Neural progenitor cell (in vitro differentiated cells): ENCODE measurements around the gene NUAK2.
"Not testable (repeated sequence)": the region's sequence is repeated elsewhere in the genome, so short reads cannot be mapped to it uniquely, and the experiment has no call there.

Experiments used
- EZH2 ChIP-seq: fragments of 200-600 bp; sonication (generic); IDR thresholded peaks from 2 replicates; pipeline ENCODE4 v1.6.1; 2017; ENCODE audit warnings: antibody characterized with exemption, mild to moderate bottlenecking, moderate library complexity
- EZH2phosphoT487 ChIP-seq: fragments of 200-600 bp; sonication (generic); IDR thresholded peaks from 2 replicates; pipeline ENCODE4 v1.6.1; 2017; ENCODE audit warnings: antibody characterized with exemption
- TF ChIP-seq, protein P1 (sequence below): fragments of 200-600 bp; sonication (generic); IDR thresholded peaks from 2 replicates; pipeline ENCODE4 v1.5.1; 2017; ENCODE audit warnings: antibody characterized with exemption, mild to moderate bottlenecking

DNA sequence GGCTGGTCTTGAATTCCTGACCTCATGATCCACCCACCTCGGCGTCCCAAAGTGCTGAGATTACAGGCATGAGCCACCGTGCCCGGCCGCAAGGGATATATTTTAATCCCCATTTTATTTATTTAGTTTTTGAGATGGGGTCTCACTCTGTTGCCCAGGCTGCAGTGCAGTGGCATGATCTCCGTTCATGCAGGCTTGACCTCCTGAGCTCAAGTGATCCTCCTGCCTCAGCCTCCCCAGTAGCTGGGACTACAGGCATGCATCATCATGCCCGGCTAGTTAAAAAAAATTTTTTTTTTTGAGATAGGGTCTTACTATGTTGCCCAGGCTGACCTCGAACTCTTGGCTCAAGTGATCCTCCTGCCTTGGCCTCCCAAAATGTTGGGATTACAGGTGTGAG lies 43.5 kb upstream of the NUAK2 start:
- TF ChIP-seq, protein P1, sequence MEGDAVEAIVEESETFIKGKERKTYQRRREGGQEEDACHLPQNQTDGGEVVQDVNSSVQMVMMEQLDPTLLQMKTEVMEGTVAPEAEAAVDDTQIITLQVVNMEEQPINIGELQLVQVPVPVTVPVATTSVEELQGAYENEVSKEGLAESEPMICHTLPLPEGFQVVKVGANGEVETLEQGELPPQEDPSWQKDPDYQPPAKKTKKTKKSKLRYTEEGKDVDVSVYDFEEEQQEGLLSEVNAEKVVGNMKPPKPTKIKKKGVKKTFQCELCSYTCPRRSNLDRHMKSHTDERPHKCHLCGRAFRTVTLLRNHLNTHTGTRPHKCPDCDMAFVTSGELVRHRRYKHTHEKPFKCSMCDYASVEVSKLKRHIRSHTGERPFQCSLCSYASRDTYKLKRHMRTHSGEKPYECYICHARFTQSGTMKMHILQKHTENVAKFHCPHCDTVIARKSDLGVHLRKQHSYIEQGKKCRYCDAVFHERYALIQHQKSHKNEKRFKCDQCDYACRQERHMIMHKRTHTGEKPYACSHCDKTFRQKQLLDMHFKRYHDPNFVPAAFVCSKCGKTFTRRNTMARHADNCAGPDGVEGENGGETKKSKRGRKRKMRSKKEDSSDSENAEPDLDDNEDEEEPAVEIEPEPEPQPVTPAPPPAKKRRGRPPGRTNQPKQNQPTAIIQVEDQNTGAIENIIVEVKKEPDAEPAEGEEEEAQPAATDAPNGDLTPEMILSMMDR = not testable (repeated sequence)
- TF ChIP-seq EZH2, EZH2phosphoT487: not testable (repeated sequence)
